GM12878 (cell line): ENCODE results near the gene DOCK2.

Experiments
- CTCF ChIP-seq, 3 experiments: IDR thresholded peaks in 2 of 3; conservative IDR thresholded peaks in 1 of 3; 2 replicates each; pipeline ENCODE4 v1.5.1; 2011; ENCODE audit warnings: low read depth in 3 of 3, low read length in 3 of 3, mild to moderate bottlenecking in 3 of 3, control low read depth in 2 of 3, moderate library complexity in 2 of 3, inconsistent platforms in 1 of 3, mixed read lengths in 1 of 3; ENCODE audit not compliant: control insufficient read depth in 2 of 3, insufficient read depth in 1 of 3; ENCODE audit errors: extremely low read depth in 1 of 3
- DPF2 ChIP-seq: fragments of 450-650 bp; IDR thresholded peaks from 2 replicates; pipeline ENCODE4 v1.6.1; 2017; ENCODE audit warnings: mild to moderate bottlenecking
- FOXM1 ChIP-seq: IDR thresholded peaks from 2 replicates; pipeline ENCODE4 v1.6.1; 2012; ENCODE audit warnings: low read depth, mild to moderate bottlenecking, inconsistent platforms, low read length, moderate library complexity
- NBN ChIP-seq: fragments of 450-650 bp; IDR thresholded peaks from 2 replicates; pipeline ENCODE4 v1.6.1; 2016
- POLR2A ChIP-seq: IDR thresholded peaks from 2 replicates; pipeline ENCODE4 v1.6.1; 2011; ENCODE audit warnings: low read depth, mild to moderate bottlenecking, low read length
- PRDM15 ChIP-seq: fragments of 450-650 bp; formaldehyde crosslinking; IDR thresholded peaks from 2 replicates; pipeline ENCODE4 v1.4.0; 2020; ENCODE audit warnings: mild to moderate bottlenecking, moderate library complexity
- RCOR1 ChIP-seq: conservative IDR thresholded peaks from 2 replicates; pipeline ENCODE4 v1.6.1; 2012; ENCODE audit warnings: low read depth, low read length, improper control_type of control experiment
- RUNX3 ChIP-seq: IDR thresholded peaks from 2 replicates; pipeline ENCODE4 v1.6.1; 2012; ENCODE audit warnings: low read length, inconsistent platforms
- SIN3A ChIP-seq: IDR thresholded peaks from 2 replicates; pipeline ENCODE4 v1.6.1; 2012; ENCODE audit warnings: low read depth, low read length, improper control_type of control experiment
- SRF ChIP-seq, 2 experiments: IDR thresholded peaks; 2 replicates each; pipeline ENCODE4 v1.6.1; 2011; ENCODE audit warnings: low read depth in 2 of 2, low read length in 2 of 2, mild to moderate bottlenecking in 1 of 2, moderate library complexity in 1 of 2

GRCh38 chr5:169719360-169720314 lies 82.6 kb downstream of the DOCK2 start:
- TF ChIP-seq NBN: no peak
- no peak for TF ChIP-seq CTCF (IDR thresholded peaks at IDR 0.05 in 2 of 3, conservative IDR thresholded peaks at IDR 0.05 in 1 of 3; ENCODE audit: control insufficient read depth in 2 of 3, extremely low read depth in 1 of 3, insufficient read depth in 1 of 3, low read depth in 3 of 3, low read length in 3 of 3)
- TF ChIP-seq DPF2: peak; percentile 67
- TF ChIP-seq PRDM15: no peak
- TF ChIP-seq RCOR1: no peak
- peak; percentile 30; the same call in 1 of the 2 replicates for TF ChIP-seq RUNX3
- no peak for TF ChIP-seq POLR2A
- TF ChIP-seq SRF (IDR thresholded peaks at IDR 0.05; ENCODE audit: low read depth in 2 of 2, low read length in 2 of 2): no peak
- 0 out of 2 replicates have a peak, but pooled peaks have one; percentile 38 for TF ChIP-seq FOXM1
- TF ChIP-seq SIN3A: no peak
